M059J (cell line): ENCODE measurements around the gene GJC3. TPM values are rescaled to one million over a fixed set of nuclear protein-coding genes. Genes with fewer than 3 reads are reported as not detected.
"Not testable (repeated sequence)": the region's sequence is repeated elsewhere in the genome, so short reads cannot be mapped to it uniquely, and the experiment has no call there.

Experiments
- DNase-seq: peaks from one replicate; pipeline ENCODE4 v3.0.0-alpha.2; 2012; ENCODE audit warnings: low read depth
- total RNA-seq: library from RNA; depleted of rRNA; stranded (reverse); fragments of >200 nt; shearing (Covaris generic); gene quantifications from 2 replicates; pipeline ENCODE4 v1.2.3, GENCODE V29; 2014; rRNA removed

Gene GJC3, protein sequence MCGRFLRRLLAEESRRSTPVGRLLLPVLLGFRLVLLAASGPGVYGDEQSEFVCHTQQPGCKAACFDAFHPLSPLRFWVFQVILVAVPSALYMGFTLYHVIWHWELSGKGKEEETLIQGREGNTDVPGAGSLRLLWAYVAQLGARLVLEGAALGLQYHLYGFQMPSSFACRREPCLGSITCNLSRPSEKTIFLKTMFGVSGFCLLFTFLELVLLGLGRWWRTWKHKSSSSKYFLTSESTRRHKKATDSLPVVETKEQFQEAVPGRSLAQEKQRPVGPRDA
- not detected in 2 replicates for total RNA-seq

DNA sequence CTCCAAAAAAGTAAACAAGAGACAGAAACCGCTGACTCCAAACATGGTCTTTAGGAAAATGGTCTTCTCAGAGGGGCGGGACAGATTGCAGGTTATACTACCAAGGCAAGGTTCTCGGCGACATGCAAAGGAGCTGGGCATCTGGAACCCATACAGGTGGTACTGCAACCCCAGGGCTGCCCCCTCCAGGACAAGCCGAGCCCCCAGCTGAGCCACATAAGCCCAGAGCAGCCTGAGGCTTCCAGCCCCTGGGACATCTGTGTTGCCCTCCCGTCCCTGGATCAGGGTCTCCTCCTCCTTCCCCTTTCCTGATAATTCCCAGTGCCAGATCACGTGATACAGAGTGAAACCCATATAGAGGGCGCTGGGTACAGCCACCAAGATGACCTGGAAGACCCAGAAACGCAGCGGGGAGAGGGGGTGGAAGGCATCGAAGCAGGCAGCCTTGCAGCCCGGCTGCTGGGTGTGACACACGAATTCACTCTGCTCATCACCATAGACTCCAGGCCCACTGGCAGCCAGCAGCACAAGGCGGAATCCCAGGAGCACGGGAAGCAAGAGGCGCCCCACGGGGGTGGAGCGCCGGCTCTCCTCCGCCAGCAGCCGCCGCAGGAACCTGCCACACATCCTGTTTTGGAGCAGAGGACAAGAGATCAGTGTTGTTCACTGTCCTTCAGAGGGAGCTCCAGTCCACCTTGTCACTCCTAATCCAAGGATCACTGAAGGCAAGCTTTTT is at the start of gene GJC3:
GJC3 (minus strand) TSS at position 627 of the 736 bp plus-strand sequence; CDS start at position 627, 0 bp downstream.
- peak; percentile 72 for DNase-seq

DNA sequence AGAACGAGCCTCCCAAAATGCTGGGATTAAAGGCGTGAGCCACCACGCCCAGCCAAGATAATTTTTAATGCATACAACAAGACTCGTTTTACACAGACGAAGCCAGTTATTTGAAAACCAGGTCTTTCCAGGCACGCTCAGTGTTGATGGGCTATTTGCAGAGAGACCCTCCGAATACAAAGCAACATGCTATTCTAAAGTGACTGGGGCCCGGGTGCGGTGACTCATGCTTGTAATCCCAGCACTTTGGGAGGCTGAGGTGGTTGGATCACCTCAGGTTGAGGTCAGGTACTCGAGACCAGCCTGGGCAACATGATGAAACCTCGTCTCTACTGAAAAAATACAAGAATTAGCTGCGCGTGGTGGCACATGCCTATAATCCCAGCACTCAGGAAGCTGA is 47.2 kb upstream of the GJC3 start:
- no peak for DNase-seq

DNA sequence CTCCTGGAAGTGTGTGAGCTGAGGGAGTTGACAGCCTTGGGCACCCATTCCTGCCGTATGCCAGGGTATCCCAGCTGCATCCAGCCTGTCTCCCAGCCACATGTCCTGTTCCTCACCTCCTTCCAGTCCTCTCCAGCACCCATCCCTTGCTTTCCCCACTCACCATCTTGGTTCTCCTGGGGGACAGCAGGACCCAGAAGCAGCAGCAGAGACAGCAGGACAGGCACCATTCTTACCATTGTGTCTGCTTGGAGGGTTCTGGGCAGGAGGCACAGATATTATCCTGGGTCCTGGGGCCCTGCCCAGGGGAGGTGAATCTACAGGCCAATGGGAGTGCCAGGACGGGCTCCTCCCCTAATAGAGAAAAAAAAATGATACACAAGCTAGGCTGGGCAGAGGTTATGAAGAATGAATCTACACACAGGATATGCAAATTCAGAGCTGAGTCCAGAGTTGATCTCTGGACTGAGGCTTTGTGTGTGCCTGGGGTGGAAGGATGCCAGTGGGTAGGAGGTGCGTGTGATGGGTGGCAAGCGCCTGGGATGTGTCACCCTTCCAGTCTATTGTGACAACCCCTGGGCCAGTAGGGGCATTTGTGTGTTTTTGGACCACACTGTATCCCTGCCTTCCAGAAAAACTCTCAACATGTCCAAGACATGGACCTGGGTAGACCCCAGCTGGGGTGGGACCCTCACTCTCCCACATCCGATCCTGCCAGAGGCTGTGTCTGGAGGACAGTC is 46.5 kb upstream of the GJC3 start, which contains the start of gene AZGP1:
AZGP1 (minus strand) TSS at position 250 of the 740 bp plus-strand sequence; CDS start at position 239, 11 bp downstream.
- DNase-seq = peak; percentile 43

DNA sequence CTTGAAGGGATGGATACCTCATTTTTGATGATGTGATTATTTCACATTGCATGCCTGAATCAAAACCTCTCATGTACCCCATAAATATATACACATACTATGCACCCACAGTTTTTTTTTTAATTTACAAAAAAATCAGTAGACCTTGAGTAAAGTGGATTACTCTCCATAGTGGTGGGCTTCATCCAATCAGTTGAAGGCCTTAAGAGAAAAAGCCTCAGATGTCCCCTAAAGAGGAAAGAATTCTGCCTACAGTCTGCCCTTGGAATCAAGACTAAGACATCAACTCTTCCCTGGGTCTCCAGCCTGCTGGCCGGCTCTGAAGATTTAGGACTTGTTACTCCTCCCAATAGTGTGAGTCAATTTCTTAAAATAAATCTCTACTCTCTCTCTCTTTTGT is 45.3 kb upstream of the GJC3 start:
- no peak for DNase-seq

DNA sequence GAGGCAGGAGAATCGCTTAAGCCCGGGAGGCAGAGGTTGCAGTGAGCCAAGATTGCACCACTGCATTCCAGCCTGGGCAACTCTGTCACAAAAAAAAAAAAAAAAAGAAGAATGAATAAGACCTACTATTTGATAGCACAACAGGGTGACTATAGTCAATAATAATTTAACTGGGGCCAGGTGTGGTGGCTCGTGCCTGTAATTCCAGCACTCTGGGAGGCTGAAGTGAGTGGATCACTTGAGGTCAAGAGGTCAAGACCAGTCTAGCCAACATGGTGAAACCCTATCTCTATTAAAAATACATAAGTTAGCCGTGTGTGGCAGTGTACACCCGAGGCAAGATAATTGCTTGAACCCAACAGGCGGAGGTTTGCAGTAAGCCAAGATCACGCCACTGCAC is 44.4 kb upstream of the GJC3 start:
- DNase-seq = not testable (repeated sequence)

DNA sequence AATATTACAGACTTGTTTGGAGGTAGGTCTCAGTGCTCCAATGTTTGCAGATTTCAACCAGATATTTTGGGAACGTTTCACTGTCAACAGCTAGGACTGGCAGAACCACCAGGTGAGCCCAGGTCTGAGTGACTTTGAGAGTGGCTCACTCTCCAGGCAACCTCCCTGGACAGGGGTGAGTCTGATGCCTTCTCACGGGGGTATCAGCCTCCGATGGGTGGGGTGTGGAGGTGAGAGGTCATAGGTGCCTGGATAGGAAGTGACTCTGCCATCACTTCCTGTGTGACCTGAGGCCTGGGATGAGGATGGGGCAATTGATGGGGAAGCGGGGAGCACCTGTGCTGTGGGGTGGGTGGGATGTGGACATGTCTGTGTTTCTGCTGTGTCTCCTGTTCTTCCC is 41.8 kb upstream of the GJC3 start:
- no peak for DNase-seq

DNA sequence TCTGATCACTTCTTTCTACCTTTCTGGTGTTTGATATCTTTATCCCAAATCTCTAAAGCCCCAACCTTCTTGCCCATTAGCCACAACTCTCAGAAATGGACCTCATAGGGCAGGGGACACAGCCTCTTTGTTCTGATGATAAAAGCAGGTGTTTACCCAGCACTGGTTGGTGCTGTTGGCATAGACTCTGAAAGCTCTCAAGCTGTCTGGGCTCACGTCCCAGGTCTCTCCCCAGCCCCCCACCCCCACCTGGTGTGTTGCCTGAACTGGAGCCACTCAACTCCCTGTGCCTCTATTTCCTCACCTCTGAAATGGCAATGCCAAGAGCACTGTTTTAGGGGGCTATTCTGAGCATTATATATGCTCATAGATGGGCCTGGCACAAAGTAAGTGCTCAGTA is 40.4 kb upstream of the GJC3 start:
- DNase-seq = not testable (repeated sequence)

DNA sequence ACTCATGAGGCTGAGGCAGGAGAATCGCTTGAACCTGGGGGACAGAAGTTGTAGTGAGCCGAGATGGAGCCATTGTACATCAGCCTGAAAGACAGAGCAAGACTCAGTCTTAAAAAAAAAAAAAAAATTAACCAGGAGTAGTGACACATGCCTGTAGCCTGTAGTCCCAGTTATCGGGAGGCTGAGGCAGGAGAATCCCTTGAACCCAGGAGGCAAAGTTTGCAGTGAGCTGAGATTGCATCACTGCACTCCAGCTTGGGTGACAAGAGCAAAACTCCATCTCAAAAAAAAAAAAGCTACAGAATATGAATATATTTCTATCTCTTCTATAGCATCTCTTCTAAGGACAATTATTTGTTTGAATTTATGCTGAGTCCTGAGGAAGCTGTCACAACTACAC is 39.9 kb upstream of the GJC3 start:
- no peak for DNase-seq

DNA sequence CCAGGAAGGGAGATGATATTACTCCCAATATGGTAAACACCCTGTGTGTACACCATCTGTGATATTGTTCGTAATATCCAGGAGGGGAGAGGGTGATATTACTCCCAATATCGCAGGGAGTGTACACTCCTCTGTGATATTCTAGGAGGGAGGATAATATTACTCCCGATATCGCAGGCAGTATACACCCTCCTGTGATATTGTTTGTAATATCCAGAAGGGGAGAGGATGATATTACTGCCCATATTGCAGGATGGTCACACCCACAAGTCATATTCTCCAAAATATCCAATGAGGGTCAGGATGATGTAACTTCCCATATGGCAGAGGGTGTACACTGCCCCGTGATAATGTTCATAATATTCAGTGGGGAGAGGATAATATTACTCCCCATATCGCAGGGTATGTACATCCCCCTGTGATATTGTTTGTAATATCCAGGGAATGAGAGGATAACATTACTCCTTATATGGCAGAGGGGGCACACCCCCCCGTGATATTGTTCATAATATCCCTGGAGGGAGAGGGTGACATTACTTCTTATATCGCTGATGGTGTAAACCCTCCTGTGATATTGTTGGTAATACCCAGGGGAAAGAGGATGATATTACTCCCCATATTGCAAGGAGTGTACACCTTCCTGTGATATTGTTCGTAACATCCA is 29.3 kb upstream of the GJC3 start:
- DNase-seq = no peak

DNA sequence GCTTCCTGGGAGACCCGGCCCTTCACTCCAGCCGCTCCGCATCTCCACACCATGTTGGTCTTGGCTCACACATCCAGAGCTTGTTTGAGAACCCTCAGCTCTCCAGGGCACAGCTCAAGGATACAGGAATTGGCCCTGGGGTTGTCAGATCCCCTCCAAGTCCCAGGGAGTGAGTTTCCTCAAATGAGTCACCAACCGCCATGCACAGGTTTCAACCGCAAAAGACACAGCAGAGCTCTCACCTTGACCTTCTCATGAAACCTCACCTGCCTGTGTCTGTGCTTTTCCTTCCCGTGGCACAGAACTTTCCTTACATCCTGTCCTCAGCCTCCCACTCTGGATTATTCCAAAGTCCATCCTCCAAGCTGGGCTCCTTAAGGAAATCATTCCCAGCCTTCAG is 25.8 kb upstream of the GJC3 start:
- DNase-seq = peak; percentile 29

DNA sequence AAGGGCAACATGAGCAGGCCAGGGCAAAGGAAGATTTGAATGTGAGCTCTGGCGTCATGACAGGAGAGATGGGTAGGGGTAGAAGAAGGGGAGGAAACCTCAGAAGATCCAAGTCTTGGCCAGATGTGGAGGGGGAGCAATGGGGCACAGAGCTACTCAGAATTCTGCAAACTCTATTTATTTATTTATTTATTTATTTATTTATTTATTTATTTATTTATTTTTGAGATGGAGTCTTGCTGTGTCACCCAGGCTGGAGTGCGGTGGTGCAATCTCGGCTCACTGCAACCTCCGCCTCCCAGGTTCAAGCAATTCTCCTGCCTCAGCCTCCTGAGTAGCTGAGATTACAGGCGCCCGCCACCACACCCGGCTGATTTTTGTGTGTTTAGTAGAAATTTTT is 25.2 kb upstream of the GJC3 start:
- DNase-seq = not testable (repeated sequence)

DNA sequence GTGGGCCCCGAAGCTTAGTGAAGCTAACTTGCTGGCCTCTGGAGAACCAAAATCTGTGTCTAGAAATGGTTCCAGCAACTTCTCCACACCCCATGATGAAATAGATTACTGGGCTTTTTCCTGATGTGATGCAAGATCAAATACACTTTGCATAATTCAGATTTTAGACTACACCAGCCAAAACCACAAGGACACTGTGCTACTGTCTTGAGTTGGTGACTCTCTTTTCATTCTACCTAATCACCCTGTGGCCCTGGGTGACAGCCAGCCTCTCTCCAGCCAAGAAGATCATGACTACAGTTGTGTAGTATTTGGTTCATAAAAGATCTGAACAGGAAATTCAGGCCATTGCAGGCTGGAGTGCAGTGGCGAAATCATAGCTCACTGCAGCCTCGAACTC is 24.2 kb upstream of the GJC3 start:
- DNase-seq = peak; percentile 15

DNA sequence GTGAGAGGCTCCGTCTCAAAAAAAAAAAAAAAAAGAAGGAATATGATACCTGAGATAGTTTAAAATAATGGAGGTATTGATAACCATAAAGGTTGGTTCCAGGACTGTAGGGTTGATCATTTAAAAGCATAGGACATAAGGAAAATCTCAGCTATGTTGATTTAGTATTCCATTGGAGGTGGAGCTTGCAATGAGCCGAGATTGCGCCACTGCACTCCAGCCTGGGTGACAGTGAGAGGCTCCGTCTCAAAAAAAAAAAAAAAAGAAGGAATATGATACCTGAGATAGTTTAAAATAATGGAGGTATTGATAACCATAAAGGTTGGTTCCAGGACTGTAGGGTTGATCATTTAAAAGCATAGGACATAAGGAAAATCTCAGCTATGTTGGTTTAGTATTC is 23.2 kb upstream of the GJC3 start:
- DNase-seq = not testable (repeated sequence)

DNA sequence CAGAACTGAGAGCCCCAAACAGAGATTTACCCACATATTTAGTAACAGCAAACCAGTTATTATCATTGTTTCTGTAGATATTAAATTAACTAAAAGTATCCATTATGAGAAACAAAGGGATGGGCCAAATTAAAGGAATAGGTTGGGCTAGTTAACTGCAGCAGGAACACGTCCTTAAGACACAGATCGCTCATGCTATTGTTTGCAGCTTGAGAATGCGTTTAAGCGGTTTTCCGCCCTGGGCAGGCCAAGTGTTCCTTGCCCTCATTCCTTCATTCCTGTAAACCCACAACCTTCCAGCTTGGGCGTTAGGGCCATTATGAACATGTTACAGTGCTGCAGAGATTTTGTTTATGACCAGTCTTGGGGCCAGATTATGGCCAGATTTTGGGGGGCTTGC is 21.4 kb upstream of the GJC3 start:
- not testable (repeated sequence) for DNase-seq

DNA sequence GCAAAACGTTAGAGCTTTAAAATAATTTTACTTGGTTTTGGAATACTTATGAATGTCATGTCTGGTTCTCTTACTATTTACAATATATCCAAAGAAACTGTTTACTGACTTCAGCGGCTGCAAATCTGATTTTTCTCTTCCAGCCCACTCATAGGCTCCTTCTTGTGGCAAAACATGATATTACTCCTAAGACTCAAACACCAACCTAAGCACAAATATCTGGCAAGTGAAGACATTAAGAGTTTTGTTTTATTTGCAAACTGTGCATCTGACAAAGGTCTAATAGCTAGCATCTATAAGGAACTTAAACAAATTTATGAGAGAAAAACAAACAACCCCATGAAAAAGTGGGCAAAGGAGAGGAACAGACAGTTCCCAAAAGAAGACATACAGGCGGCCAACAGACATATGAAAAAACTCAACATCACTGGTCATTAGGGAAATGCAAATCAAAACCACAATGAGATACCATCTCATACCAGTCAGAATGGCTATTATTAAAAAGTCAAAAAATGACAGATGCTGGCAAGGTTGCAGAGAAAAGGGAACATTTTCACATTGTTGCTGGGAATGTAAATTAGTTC is 20.3 kb upstream of the GJC3 start:
- DNase-seq = no peak

DNA sequence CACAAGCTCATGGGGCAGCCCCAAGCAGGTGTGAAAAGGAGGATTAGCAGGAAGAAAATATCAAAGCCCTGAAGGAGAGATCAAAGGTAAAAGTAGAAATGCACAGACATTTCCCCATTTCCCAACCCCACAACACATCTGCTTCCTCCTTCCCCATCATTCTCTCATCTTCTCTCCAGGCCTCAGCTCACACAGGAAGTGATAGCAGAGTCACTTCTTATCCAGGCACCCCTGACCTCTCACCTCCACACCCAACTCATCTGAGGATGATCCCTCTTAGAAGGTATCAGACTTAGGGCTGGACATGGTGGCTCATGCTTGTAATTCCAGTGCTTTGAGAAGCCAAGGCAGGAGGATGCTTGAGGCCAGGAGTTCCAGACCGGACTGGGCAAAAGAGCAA is 18.2 kb upstream of the GJC3 start:
- no peak for DNase-seq

DNA sequence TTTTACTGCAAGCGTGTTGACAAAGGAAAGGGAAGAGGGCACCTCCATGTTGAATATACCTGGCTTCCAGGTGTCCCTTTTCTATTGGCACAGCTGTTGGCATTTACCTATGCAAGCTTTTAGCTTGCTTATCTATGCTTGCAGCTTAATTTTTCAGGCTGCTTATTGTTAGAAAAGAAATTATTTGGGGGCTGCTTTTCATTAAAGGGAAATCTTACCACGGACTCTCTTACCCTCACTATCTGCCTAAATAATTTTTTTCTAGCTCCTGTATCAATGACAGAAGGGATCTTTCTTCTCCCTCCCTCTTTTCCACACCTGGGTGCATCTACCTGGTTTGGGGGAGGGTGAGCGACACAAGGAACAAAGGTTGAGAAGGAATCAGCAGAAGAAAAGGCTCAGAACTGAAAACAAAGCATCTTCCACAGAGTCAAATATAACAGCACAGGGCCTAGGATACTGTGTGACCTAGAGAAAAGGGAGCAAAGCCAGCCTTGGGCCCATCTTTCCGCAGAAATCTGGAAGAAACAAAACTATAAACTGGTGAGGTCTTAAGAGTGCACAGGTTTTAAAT is 15.2 kb upstream of the GJC3 start:
- no peak for DNase-seq

DNA sequence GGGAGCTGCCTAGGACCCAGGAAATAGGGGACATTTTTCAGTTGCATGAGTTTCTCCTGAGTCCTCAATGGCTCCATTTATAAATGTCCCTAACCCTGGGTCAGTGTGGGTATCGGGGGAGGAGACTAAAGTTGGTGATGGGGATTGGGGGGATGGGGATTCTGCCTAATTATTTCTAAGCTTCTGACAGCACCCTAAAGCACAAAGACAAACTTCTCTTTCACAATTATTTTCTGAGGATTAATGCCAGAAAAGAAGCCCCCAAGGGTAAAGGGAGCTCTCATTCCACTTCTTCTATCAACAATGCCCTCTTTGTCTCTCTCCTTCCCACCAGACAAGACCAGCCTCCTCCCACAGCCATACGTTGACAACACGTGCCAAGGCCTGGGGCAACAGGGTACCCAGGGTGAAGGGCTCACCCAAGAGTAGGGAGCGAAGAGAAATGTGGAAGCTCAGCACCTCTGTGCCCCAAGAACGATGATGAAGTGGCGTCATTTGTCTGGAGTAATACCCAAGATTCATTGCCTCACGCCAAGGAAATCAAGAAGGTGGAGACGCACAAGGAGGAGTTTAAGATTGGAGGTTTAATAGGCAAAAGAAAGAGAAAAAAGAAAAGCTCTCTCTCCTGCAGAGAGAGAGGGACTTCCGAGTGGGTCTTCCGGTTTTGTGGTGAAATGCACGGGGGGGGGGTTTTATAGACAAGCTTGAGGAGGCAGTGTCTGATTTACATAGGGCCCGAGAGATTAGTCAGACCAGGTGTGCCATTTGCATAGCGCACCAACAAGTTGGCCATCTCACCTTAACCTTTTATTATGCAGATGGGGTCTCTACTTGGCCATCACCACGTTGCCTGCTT is 14.4 kb upstream of the GJC3 start:
- DNase-seq = no peak

DNA sequence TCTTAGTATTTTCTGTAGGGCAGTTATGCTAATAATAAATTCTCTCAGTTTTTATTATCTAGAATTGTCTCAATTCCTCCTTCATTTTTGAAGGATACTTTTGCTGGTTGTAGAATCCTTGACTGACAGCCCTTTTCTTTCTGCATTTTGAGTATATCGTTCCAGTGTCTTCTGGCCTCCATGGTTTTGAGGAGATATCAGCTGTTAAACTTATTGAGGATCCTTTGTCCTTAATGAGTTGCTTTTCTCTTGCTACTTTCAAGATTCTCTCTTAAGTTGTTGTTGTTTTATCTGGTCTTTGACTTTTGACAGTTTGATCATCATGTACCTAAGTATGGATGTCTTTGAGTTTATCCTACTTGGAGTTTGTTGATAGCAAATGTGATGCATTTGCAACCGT is 8.9 kb upstream of the GJC3 start:
- no peak for DNase-seq

DNA sequence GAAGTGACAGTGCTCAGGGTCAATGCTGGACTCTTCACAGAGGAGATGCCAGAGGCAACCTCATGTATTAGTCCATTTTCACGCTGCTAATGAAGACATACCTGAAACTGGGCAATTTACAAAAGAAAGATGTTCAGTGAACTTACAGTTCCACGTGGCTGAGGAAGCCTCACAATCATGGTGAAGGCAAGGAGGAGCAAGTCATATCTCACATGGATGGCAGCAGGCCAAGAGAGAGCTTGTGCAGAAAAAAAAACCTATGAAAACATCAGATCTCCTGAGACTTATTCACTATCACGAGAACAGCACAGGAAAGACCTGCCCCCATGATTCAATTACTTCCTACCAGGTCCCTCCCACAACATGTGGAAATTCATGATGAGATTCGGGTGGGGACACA is 5.6 kb upstream of the GJC3 start:
- not testable (repeated sequence) for DNase-seq
